Pancreas (tissue), 10 donors: ENCODE measurements around the gene OR5B2. TPM values are rescaled to one million over a fixed set of nuclear protein-coding genes. Genes with fewer than 3 reads are reported as not detected.

Experiments
- ATAC-seq, 4 donors: fragments of 200-7000 bp; cut with Tn5 transposase; one replicate each; pipeline versions ENCODE4 v1.8.0 to v1.9.1; 2020; ENCODE audit warnings: mild to moderate bottlenecking in 4 of 4, moderate library complexity in 4 of 4
- DNase-seq, 6 donors: peaks; one replicate each; pipeline ENCODE4 v3.0.0-alpha.2; 2020
- FAIRE-seq: peaks from 2 replicates; lab custom pipeline; 2012; peaks lifted over from hg19 to GRCh38; lab: Jason Lieb, UNC
- H3K27ac ChIP-seq, 4 donors: fragments of 200-600 bp; sonication (generic); 1 replicate in 3 of 4; 2 replicates in 1 of 4; pipeline versions ENCODE4 v1.5.0 to v1.8.0; 2020
- H3K27me3 ChIP-seq, 4 donors: fragments of 200-600 bp; one replicate each; pipeline ENCODE4 v1.8.0; 2021
- H3K36me3 ChIP-seq, 3 donors: fragments of 200-600 bp; sonication (generic) in 1 of 3; one replicate each; pipeline versions ENCODE4 v1.5.0 to v1.8.0; 2020 to 2021
- H3K4me1 ChIP-seq, 3 donors: fragments of 200-600 bp; one replicate each; pipeline ENCODE4 v1.8.0; 2021
- H3K4me3 ChIP-seq, 4 donors: fragments of 200-600 bp; sonication (generic) in 2 of 4; one replicate each; pipeline versions ENCODE4 v1.5.0 to v1.8.0; 2020 to 2021
- H3K9me3 ChIP-seq, 4 donors: fragments of 200-600 bp; one replicate each; pipeline ENCODE4 v1.8.0; 2021
- WGBS, 2 donors: extraction: QIAGEN DNeasy Blood & Tissue Kit; methylation state at CpG; one replicate each; pipeline ENCODE4 v1.1.7; 2013; 5-methylcytosine and 5-hydroxymethylcytosine counted together
- intact Hi-C, 3 donors: fragments of 100-400 bp; cut with DNase I; formaldehyde crosslinking; loops; one replicate each; pipeline versions ENCODE4 v1.11.1 to v1.14.2; 2022
- polyA plus RNA-seq, 2 donors: library from polyadenylated mRNA; stranded (reverse); fragments of 200-250 nt; gene quantifications; one replicate each; pipeline ENCODE4 v1.2.3, GENCODE V29; 2013
- total RNA-seq, 6 donors: library from RNA; stranded (reverse); fragmentation: NEBNext Ultra II Directional in 4 of 6; extraction: Animal tissue kit (Norgen Biotek cat#: 25700) in 4 of 6; gene quantifications; one replicate each; pipeline versions ENCODE4 v1.2.1 to v1.2.4, GENCODE V29; 2021 to 2023
- TF ChIP-seq, protein P1 (sequence below), 4 donors: fragments of 200-600 bp; sonication (generic) in 3 of 4; IDR thresholded peaks; one replicate each; pipeline versions ENCODE4 v1.5.0 to v1.8.0; 2021; ENCODE audit warnings: antibody characterized with exemption in 4 of 4
- donor health status: healthy with polysubstance abuse.
- donor health status: DM: no; HTN: no; CAD: no; lungs with moderate emphysema.
- donor health status: DM: no; HTN: no; CAD: no.
- donor health status: control.
- donor health status: control.
- donor health status: Bipolar disorder and iron deficiency.
- donor health status: DM: yes; HTN: yes; CAD: no.
- donor health status: DM: no; HTN: no; CAD: no.
- donor health status: DM: no; HTN: no; CAD: no.
- donor health status: DM: yes; HTN: yes; CAD: no.

OR5B2 gene
- total and polyA plus RNA-seq, 8 donors, result not detected

DNA sequence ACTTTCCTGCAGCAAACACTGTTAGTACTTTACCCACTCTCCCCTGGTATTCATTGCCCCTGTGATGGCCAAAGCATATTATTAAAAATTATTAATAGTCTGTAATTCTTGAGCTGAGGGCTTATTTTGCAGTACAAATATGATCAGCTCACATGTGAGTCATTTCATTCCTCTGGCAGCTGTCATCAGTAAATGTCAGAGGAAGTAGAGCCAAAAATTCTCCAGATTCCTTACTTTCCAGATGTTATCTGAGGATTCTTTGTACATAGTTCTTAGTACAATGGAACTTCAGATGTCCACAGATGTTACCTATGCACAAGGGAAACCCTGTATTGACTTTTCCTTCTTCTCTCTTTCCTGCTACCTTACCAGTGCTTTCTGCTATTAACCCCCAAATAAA, 33.7 kb downstream of the OR5B2 start:
- intact Hi-C loops, result no loop called here
- Histone ChIP-seq H3K36me3 (no peaks in the 10 kb centered on the region), H3K9me3 (no peaks in the 10 kb centered on the region), H3K4me1 (no peaks in the 10 kb centered on the region), H3K27me3 (no peaks in the 10 kb centered on the region), H3K4me3 (no peak overlapping the region), H3K27ac (no peak overlapping the region)
- ATAC-seq (no peak), DNase-seq (no peak), FAIRE-seq (no peak)
- TF ChIP-seq, protein P1, sequence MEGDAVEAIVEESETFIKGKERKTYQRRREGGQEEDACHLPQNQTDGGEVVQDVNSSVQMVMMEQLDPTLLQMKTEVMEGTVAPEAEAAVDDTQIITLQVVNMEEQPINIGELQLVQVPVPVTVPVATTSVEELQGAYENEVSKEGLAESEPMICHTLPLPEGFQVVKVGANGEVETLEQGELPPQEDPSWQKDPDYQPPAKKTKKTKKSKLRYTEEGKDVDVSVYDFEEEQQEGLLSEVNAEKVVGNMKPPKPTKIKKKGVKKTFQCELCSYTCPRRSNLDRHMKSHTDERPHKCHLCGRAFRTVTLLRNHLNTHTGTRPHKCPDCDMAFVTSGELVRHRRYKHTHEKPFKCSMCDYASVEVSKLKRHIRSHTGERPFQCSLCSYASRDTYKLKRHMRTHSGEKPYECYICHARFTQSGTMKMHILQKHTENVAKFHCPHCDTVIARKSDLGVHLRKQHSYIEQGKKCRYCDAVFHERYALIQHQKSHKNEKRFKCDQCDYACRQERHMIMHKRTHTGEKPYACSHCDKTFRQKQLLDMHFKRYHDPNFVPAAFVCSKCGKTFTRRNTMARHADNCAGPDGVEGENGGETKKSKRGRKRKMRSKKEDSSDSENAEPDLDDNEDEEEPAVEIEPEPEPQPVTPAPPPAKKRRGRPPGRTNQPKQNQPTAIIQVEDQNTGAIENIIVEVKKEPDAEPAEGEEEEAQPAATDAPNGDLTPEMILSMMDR (IDR thresholded peaks at IDR 0.05), result no peak

- H3K27ac ChIP-seq, result no peak overlapping the region
- no peaks in the 10 kb centered on the region for H3K36me3 ChIP-seq
- TF ChIP-seq, protein P1 (IDR thresholded peaks at IDR 0.05), result no peak
- 13 to 18% methylated on average over 1 of the region's 1 CpG for WGBS, 2 donors
- FAIRE-seq, result no peak
- no peak for ATAC-seq
- H3K4me1 ChIP-seq, result no peaks in the 10 kb centered on the region
- no peak overlapping the region for H3K4me3 ChIP-seq
- H3K27me3 ChIP-seq, result no peaks in the 10 kb centered on the region
- no peaks in the 10 kb centered on the region for H3K9me3 ChIP-seq
- DNase-seq, result no peak
- intact Hi-C loops, result no loop called here
Observed at GRCh38 chr11:58392746-58393145, 35.2 kb downstream of the OR5B2 start.

DNA sequence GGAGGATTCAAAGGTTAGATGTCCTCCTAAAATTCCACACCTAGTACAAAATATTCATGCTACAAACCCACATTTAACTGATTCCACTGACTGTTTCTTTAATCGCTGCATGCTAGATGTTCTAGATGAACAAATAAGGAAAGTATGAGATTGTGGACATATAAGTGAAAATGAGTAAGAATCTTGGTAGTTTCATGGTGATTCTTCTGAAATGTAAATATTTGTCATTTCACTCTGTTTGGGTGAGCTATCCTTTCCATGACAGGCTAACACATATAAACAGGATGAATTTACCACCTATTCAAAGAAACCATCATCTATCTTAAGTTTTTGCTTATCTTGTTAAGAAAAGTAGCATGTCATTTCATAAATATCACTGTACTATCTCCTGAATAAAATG, 36.0 kb downstream of the OR5B2 start:
- no peaks in the 10 kb centered on the region for H3K9me3 ChIP-seq
- intact Hi-C loops, result no loop called here
- DNase-seq (no peak), ATAC-seq (no peak), FAIRE-seq (no peak)
- WGBS, 2 donors, result 77 to 87% methylated on average over 1 of the region's 1 CpG
- H3K4me3 ChIP-seq, result no peak overlapping the region
- TF ChIP-seq, protein P1 (IDR thresholded peaks at IDR 0.05), result no peak
- no peak overlapping the region for H3K27ac ChIP-seq
- H3K4me1 ChIP-seq, result no peaks in the 10 kb centered on the region
- no peaks in the 10 kb centered on the region for H3K36me3 ChIP-seq
- no peaks in the 10 kb centered on the region for H3K27me3 ChIP-seq

DNA sequence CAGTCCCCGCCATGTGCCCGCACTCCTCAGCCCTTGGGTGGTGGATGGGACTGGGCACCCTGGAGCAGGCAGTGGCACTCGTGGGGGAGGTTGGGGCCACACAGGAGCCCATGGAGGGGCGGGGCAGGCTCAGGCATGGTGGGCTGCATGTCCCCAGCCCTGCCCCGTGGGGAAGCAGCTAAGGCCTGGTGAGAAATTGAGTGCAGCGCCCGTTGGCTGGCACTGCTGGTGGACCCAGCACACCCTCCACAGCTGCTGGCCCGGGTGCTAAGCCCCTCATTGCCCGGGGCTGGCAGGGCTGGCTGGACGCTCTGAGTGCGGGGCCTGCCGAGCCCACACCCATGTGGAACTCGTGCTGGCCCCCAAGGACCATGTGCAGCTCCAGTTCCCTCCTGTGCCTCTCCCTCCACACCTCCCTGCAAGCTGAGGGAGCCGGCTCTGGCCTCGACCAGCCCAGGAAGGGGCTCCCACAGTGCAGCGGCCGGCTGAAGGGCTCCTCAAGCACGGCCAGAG, 37.3 kb downstream of the OR5B2 start:
- no peak for FAIRE-seq
- DNase-seq, result peak in 3 of 6 donors; percentile 14 to 66 (median 48)

More for the DNA sequence above, 37.3 kb downstream of the OR5B2 start:
- Histone ChIP-seq H3K4me3 (no peak overlapping the region), H3K4me1 (no peaks in the 10 kb centered on the region), H3K27ac (no peak overlapping the region), H3K9me3 (no peaks in the 10 kb centered on the region), H3K27me3 (no peaks in the 10 kb centered on the region), H3K36me3 (no peaks in the 10 kb centered on the region)
- 68 to 82% methylated on average over 16 to 18 of the region's 18 CpGs for WGBS, 2 donors
- ATAC-seq, result no peak
- TF ChIP-seq, protein P1 (IDR thresholded peaks at IDR 0.05), result no peak
- intact Hi-C loops, result no loop called here

Other genes with a start within 250 kb of the OR5B2 start
- gene OR9Q2, start 239.1 kb downstream of the OR5B2 start, total RNA-seq, result not detected
- gene OR9Q2, start 239.1 kb downstream of the OR5B2 start, polyA plus RNA-seq, result not detected
- not detected for gene OR1S2, start 224.0 kb downstream of the OR5B2 start, total RNA-seq
- gene OR1S2, start 224.0 kb downstream of the OR5B2 start, polyA plus RNA-seq, result not detected
- gene OR1S1, start 215.4 kb downstream of the OR5B2 start, total RNA-seq, result not detected
- not detected for gene OR1S1, start 215.4 kb downstream of the OR5B2 start, polyA plus RNA-seq
- under 1 TPM in 1 of 6 donors, not detected in 5; 0.19 TPM for gene OR10Q1, start 199.2 kb downstream of the OR5B2 start, total RNA-seq
- gene OR10Q1, start 199.2 kb downstream of the OR5B2 start, polyA plus RNA-seq, result under 1 TPM in 1 of 2 donors, not detected in 1; 0.72 TPM
- not detected for gene OR10W1, start 159.9 kb downstream of the OR5B2 start, total RNA-seq
- not detected for gene OR10W1, start 159.9 kb downstream of the OR5B2 start, polyA plus RNA-seq
- gene OR5B17, start 69.1 kb downstream of the OR5B2 start, total RNA-seq, result not detected
- not detected for gene OR5B17, start 69.1 kb downstream of the OR5B2 start, polyA plus RNA-seq
- not detected for gene OR5B3, start 21.2 kb downstream of the OR5B2 start, total RNA-seq
- gene OR5B3, start 21.2 kb downstream of the OR5B2 start, polyA plus RNA-seq, result not detected
- gene OR5B12, start 14.1 kb upstream of the OR5B2 start, total RNA-seq, result not detected
- gene OR5B12, start 14.1 kb upstream of the OR5B2 start, polyA plus RNA-seq, result not detected
- gene OR5B21, start 80.0 kb upstream of the OR5B2 start, total RNA-seq, result not detected
- gene OR5B21, start 80.0 kb upstream of the OR5B2 start, polyA plus RNA-seq, result not detected
- 10 to 100 TPM in 1 of 6 donors, 1 to 10 TPM in 5; 3.2 to 10.4 (median 5.5) TPM for gene LPXN, start 147.7 kb upstream of the OR5B2 start, total RNA-seq
- 1 to 10 TPM; 4.6 to 5.1 TPM for gene LPXN, start 147.7 kb upstream of the OR5B2 start, polyA plus RNA-seq
- gene ZFP91, start 150.9 kb upstream of the OR5B2 start, total RNA-seq, result 10 to 100 TPM; 14.2 to 23.0 (median 21.0) TPM
- 10 to 100 TPM in 1 of 2 donors, 1 to 10 TPM in 1; 6.3 to 12.6 TPM for gene ZFP91, start 150.9 kb upstream of the OR5B2 start, polyA plus RNA-seq
- gene CNTF, start 194.5 kb upstream of the OR5B2 start, total RNA-seq, result under 1 TPM; 0.31 to 0.63 (median 0.51) TPM
- under 1 TPM; 0.28 to 0.30 TPM for gene CNTF, start 194.5 kb upstream of the OR5B2 start, polyA plus RNA-seq